COLO668 (cell line): ENCODE measurements around the gene MYOF.
"Not testable (repeated sequence)": the region's sequence is repeated elsewhere in the genome, so short reads cannot be mapped to it uniquely, and the experiment has no call there.

ENCODE experiments used
- DNase-seq: peaks from one replicate; lab custom pipeline; 2025; ENCODE audit not compliant: unreplicated experiment; lab: John Stamatoyannopoulos, UW

MYOF gene

GRCh38 chr10:93352638-93353383, 129.3 kb downstream of the MYOF start:
- no peak for DNase-seq

GRCh38 chr10:93346694-93347093, 135.4 kb downstream of the MYOF start:
- DNase-seq = no peak

GRCh38 chr10:93346108-93346507, 136.0 kb downstream of the MYOF start:
- no peak for DNase-seq

GRCh38 chr10:93344691-93345090, 137.4 kb downstream of the MYOF start:
- no peak for DNase-seq

GRCh38 chr10:93342921-93343320, 139.2 kb downstream of the MYOF start:
- DNase-seq = no peak

GRCh38 chr10:93342366-93342765, 139.8 kb downstream of the MYOF start:
- DNase-seq = no peak

GRCh38 chr10:93337309-93337721, 144.8 kb downstream of the MYOF start:
- DNase-seq = no peak

- no peak for DNase-seq
Observed at GRCh38 chr10:93336678-93337077, 145.5 kb downstream of the MYOF start.

- no peak for DNase-seq
Observed at GRCh38 chr10:93336110-93336509, 146.0 kb downstream of the MYOF start.

GRCh38 chr10:93334901-93335327, 147.2 kb downstream of the MYOF start:
- peak; percentile 39 for DNase-seq

GRCh38 chr10:93334181-93334580, 148.0 kb downstream of the MYOF start:
- DNase-seq = no peak

GRCh38 chr10:93333278-93333978, 148.7 kb downstream of the MYOF start:
- DNase-seq = no peak

- DNase-seq = no peak
Observed at GRCh38 chr10:93330824-93331223, 151.3 kb downstream of the MYOF start.

GRCh38 chr10:93319896-93320295, 162.2 kb downstream of the MYOF start:
- DNase-seq = no peak

- no peak for DNase-seq
Observed at GRCh38 chr10:93319096-93319495, 163.0 kb downstream of the MYOF start.

- no peak for DNase-seq
Observed at GRCh38 chr10:93315246-93315645, 166.9 kb downstream of the MYOF start.

- DNase-seq = not testable (repeated sequence)
Observed at GRCh38 chr10:93314656-93315055, 167.5 kb downstream of the MYOF start.

- no peak for DNase-seq
Observed at GRCh38 chr10:93313798-93314197, 168.3 kb downstream of the MYOF start.

GRCh38 chr10:93309062-93309461, 173.1 kb downstream of the MYOF start:
- no peak for DNase-seq

GRCh38 chr10:93305122-93305521, 177.0 kb downstream of the MYOF start:
- DNase-seq = no peak

GRCh38 chr10:93300981-93301380, 181.2 kb downstream of the MYOF start:
- no peak for DNase-seq

GRCh38 chr10:93300288-93300917, 181.7 kb downstream of the MYOF start:
- DNase-seq = no peak
